GM13976 (cell line): ENCODE measurements around the gene CCM2.

Experiments
- DNase-seq: peaks from one replicate; pipeline ENCODE4 v3.0.0; 2012; ENCODE audit warnings: low spot score
- CTCF ChIP-seq: IDR thresholded peaks from 2 replicates; pipeline ENCODE4 v1.5.1; 2012; ENCODE audit warnings: borderline replicate concordance, mild to moderate bottlenecking; ENCODE audit not compliant: insufficient read depth; ENCODE audit errors: extremely low read depth, missing control alignments, control extremely low read depth
- in situ Hi-C: fragments of 300-500 bp; cut with MboI; formaldehyde crosslinking; loops from one replicate; pipeline ENCODE4 v1.12.0; 2022; ENCODE audit warnings: low sequenced_read_pairs, mixed read lengths, inconsistent platforms; ENCODE audit not compliant: unreplicated experiment

CCM2 gene

GRCh38 chr7:44960011-44960580 is 39.9 kb upstream of the CCM2 start:
- TF ChIP-seq CTCF = no peak
- in situ Hi-C loops = no loop called here
- DNase-seq = peak; percentile 41

- in situ Hi-C loops = no loop called here
- no peak for DNase-seq
- TF ChIP-seq CTCF = no peak
Observed at GRCh38 chr7:44961844-44962482, 38.0 kb upstream of the CCM2 start.

- in situ Hi-C loops = no loop called here
- TF ChIP-seq CTCF = no peak
- no peak for DNase-seq
Observed at GRCh38 chr7:44962483-44963251, 37.3 kb upstream of the CCM2 start.

- DNase-seq = no peak
- in situ Hi-C loops = no loop called here
- TF ChIP-seq CTCF = no peak
Observed at GRCh38 chr7:44963364-44964290, 36.4 kb upstream of the CCM2 start.

GRCh38 chr7:44964384-44964830 is 35.6 kb upstream of the CCM2 start:
- peak; percentile 27 for TF ChIP-seq CTCF
- in situ Hi-C loops = no loop called here
- peak; percentile 48 for DNase-seq
